SU-DHL-6 (cell line): ENCODE results near the gene PAIP2.
"Not testable (repeated sequence)": the region's sequence is repeated elsewhere in the genome, so short reads cannot be mapped to it uniquely, and the experiment has no call there.

ENCODE experiments used
- H2AFZ ChIP-seq: fragments of 200-600 bp; sonication (generic); 2 replicates; pipeline ENCODE4 v1.6.1; 2014; ENCODE audit warnings: low read depth, mild to moderate bottlenecking, moderate library complexity, mixed read lengths, antibody characterized with exemption, low read length; ENCODE audit not compliant: severe bottlenecking
- H3F3A ChIP-seq: fragments of 200-600 bp; shearing (Covaris generic); 2 replicates; pipeline ENCODE4 v1.6.0; 2016; ENCODE audit warnings: antibody characterized with exemption, mild to moderate bottlenecking; ENCODE audit not compliant: insufficient read depth
- H3K27ac ChIP-seq: fragments of 200-600 bp; sonication (generic); 2 replicates; pipeline ENCODE4 v1.5.1; 2016; ENCODE audit warnings: low read depth, mild to moderate bottlenecking, low read length, moderate library complexity, mixed read lengths
- H3K27me3 ChIP-seq: fragments of 200-600 bp; sonication (generic), shearing (Covaris generic); 2 replicates; pipeline ENCODE4 v1.6.0; 2014; ENCODE audit warnings: mild to moderate bottlenecking, low read length
- H3K36me3 ChIP-seq: fragments of 200-600 bp; sonication (generic); 2 replicates; pipeline ENCODE4 v1.6.1; 2014; ENCODE audit warnings: mild to moderate bottlenecking, low read length, mixed read lengths
- H3K4me2 ChIP-seq: fragments of 300-600, 200-600 bp; shearing (Covaris generic), sonication (generic); 2 replicates; pipeline ENCODE4 v1.6.0; 2014; ENCODE audit warnings: low read length, low read depth, mild to moderate bottlenecking; ENCODE audit not compliant: poor library complexity, severe bottlenecking
- H3K4me3 ChIP-seq: fragments of 200-600 bp; sonication (generic); 2 replicates; pipeline ENCODE4 v1.5.1; 2014; ENCODE audit warnings: antibody characterized with exemption, low read length, mild to moderate bottlenecking, mixed read lengths; ENCODE audit not compliant: insufficient read depth, poor library complexity, severe bottlenecking
- H3K79me2 ChIP-seq: fragments of 200-600 bp; sonication (generic); 2 replicates; pipeline ENCODE4 v1.6.1; 2014; ENCODE audit warnings: mild to moderate bottlenecking, low read length, moderate library complexity; ENCODE audit not compliant: insufficient read depth
- H3K9ac ChIP-seq: fragments of 200-600 bp; sonication (generic); 2 replicates; pipeline ENCODE4 v1.7.0; 2014; ENCODE audit warnings: mild to moderate bottlenecking, low read length
- H3K9me2 ChIP-seq: fragments of 200-600 bp; sonication (generic); replicated peaks from 2 replicates; pipeline ENCODE4 v1.6.1; 2014; ENCODE audit warnings: low read length; ENCODE audit not compliant: insufficient read depth
- H3K9me3 ChIP-seq: fragments of 200-600 bp; sonication (generic); 2 replicates; pipeline ENCODE4 v1.6.1; 2014; ENCODE audit warnings: low read length, mixed read lengths; ENCODE audit not compliant: insufficient read depth
- H4K20me1 ChIP-seq: fragments of 200-600 bp; sonication (generic); 2 replicates; pipeline ENCODE4 v1.6.1; 2014; ENCODE audit warnings: low read depth, mild to moderate bottlenecking, antibody characterized with exemption, low read length, moderate library complexity, mixed read lengths
- CTCF ChIP-seq: fragments of 200-600 bp; sonication (generic); IDR thresholded peaks from one replicate; pipeline ENCODE4 v1.5.1; 2017; ENCODE audit warnings: antibody characterized with exemption, mild to moderate bottlenecking, low read length, moderate library complexity; ENCODE audit not compliant: insufficient read depth, poor library complexity, severe bottlenecking
- EZH2phosphoT487 ChIP-seq: fragments of 200-600 bp; sonication (generic), shearing (Covaris generic); conservative IDR thresholded peaks from 2 replicates; pipeline ENCODE4 v1.6.1; 2018; ENCODE audit warnings: mild to moderate bottlenecking, antibody characterized with exemption, low read length, moderate library complexity, mixed read lengths

Gene PAIP2

GRCh38 chr5:139354186-139354585, 12.5 kb downstream of the PAIP2 start:
- Histone ChIP-seq H3K36me3 (no peaks in the 10 kb centered on the region), H3F3A (0 out of 2 replicates have a peak, but pooled peaks cover 5% of the 10 kb centered on the region), H4K20me1 (peaks cover 11% of the 10 kb centered on the region; the same call in 1 of the 2 replicates)

GRCh38 chr5:139355900-139356299, 14.2 kb downstream of the PAIP2 start:
- H3K27me3 ChIP-seq, H3K4me2 ChIP-seq, H3K9me3 ChIP-seq, H3K9me2 ChIP-seq, H3K9ac ChIP-seq, H3K4me3 ChIP-seq, H3K27ac ChIP-seq, H4K20me1 ChIP-seq, H3K36me3 ChIP-seq, H3F3A ChIP-seq, H2AFZ ChIP-seq: not testable (repeated sequence)
- peaks cover 97% of the 10 kb centered on the region for H3K79me2 ChIP-seq

More at GRCh38 chr5:139354186-139354585, 12.5 kb downstream of the PAIP2 start:
- no peak overlapping the region for H2AFZ ChIP-seq
- TF ChIP-seq EZH2phosphoT487 (no peak), CTCF (no peak)
- H3K9ac ChIP-seq = no peak overlapping the region
- peaks cover 100% of the 10 kb centered on the region for H3K79me2 ChIP-seq
- no peak overlapping the region for H3K4me2 ChIP-seq
- no peak overlapping the region for H3K4me3 ChIP-seq
- no peaks in the 10 kb centered on the region for H3K27me3 ChIP-seq
- H3K9me2 ChIP-seq = no peaks in the 10 kb centered on the region
- no peaks in the 10 kb centered on the region for H3K9me3 ChIP-seq
- H3K27ac ChIP-seq = no peak overlapping the region

GRCh38 chr5:139358064-139358463, 16.4 kb downstream of the PAIP2 start:
- Histone ChIP-seq H4K20me1 (0 out of 2 replicates have a peak, but pooled peaks cover 4% of the 10 kb centered on the region), H3F3A (no peaks in the 10 kb centered on the region), H3K4me3 (no peak overlapping the region), H3K9me3 (no peaks in the 10 kb centered on the region), H3K9ac (no peak overlapping the region), H3K27me3 (no peaks in the 10 kb centered on the region), H3K36me3 (no peaks in the 10 kb centered on the region), H3K9me2 (no peaks in the 10 kb centered on the region), H3K27ac (no peak overlapping the region), H2AFZ (no peak overlapping the region), H3K4me2 (no peak overlapping the region), H3K79me2 (peaks cover 87% of the 10 kb centered on the region)
- TF ChIP-seq EZH2phosphoT487 = no peak
- TF ChIP-seq CTCF = no peak

- H3K9ac ChIP-seq = no peak overlapping the region
- H3K36me3 ChIP-seq = peaks cover 9% of the 10 kb centered on the region; the same call in 1 of the 2 replicates
- H3K27ac ChIP-seq = no peak overlapping the region
- no peaks in the 10 kb centered on the region for H4K20me1 ChIP-seq
- no peaks in the 10 kb centered on the region for H3K27me3 ChIP-seq
- TF ChIP-seq CTCF (no peak), EZH2phosphoT487 (no peak)
- H3K9me2 ChIP-seq = no peaks in the 10 kb centered on the region
- H3K4me2 ChIP-seq = no peak overlapping the region
- H3K9me3 ChIP-seq = no peaks in the 10 kb centered on the region
- 0 out of 2 replicates have a peak, but pooled peaks cover 7% of the 10 kb centered on the region for H3F3A ChIP-seq
- H2AFZ ChIP-seq = no peak overlapping the region
- no peak overlapping the region for H3K4me3 ChIP-seq
- H3K79me2 ChIP-seq = peaks cover 64% of the 10 kb centered on the region
These were observed 18.7 kb downstream of the PAIP2 start for GRCh38 chr5:139360384-139360783.
